Amygdala (tissue), 56 donors: Measurements from ENCODE around the gene RFX4.

Experiments used
- DNase-seq, 56 donors: peaks; one replicate each; lab custom pipeline; 2025; lab: John Stamatoyannopoulos, UW

RFX4 gene

GRCh38 chr12:106753526-106753925, 170.7 kb downstream of the RFX4 start:
- DNase-seq = no peak

- no peak for DNase-seq
Measured at GRCh38 chr12:106754331-106754730, 171.5 kb downstream of the RFX4 start.

GRCh38 chr12:106757623-106758348, 175.0 kb downstream of the RFX4 start:
- no peak for DNase-seq

GRCh38 chr12:106758349-106759110, 175.7 kb downstream of the RFX4 start:
- DNase-seq = no peak

- DNase-seq = peak in 13 of 56 donors; percentile 3 to 54 (median 18)
Measured at GRCh38 chr12:106759526-106760183, 176.9 kb downstream of the RFX4 start.

- peak in 16 of 56 donors; percentile 3 to 50 (median 30) for DNase-seq
Measured at GRCh38 chr12:106760184-106760531, 177.4 kb downstream of the RFX4 start.

GRCh38 chr12:106764220-106764619, 181.4 kb downstream of the RFX4 start:
- no peak for DNase-seq

GRCh38 chr12:106764738-106765137, 181.9 kb downstream of the RFX4 start:
- peak in 25 of 56 donors; percentile 2 to 46 (median 14) for DNase-seq

- peak in 20 of 56 donors; percentile 3 to 54 (median 18) for DNase-seq
Measured at GRCh38 chr12:106766393-106766826, 183.6 kb downstream of the RFX4 start.

- DNase-seq = no peak
Measured at GRCh38 chr12:106767206-106767605, 184.4 kb downstream of the RFX4 start.

GRCh38 chr12:106767954-106768822, 185.4 kb downstream of the RFX4 start:
- DNase-seq = peak in 2 of 56 donors; percentile 4 to 14

GRCh38 chr12:106769078-106769477, 186.3 kb downstream of the RFX4 start:
- peak in 2 of 56 donors; percentile 13 to 16 for DNase-seq

GRCh38 chr12:106769546-106769945, 186.7 kb downstream of the RFX4 start:
- no peak for DNase-seq

- DNase-seq = no peak
Measured at GRCh38 chr12:106771425-106771824, 188.6 kb downstream of the RFX4 start.

- DNase-seq = no peak
Measured at GRCh38 chr12:106773286-106774004, 190.6 kb downstream of the RFX4 start.

- peak; percentile 84 to 100 (median 96) for DNase-seq
Measured at GRCh38 chr12:106774005-106774807, 191.4 kb downstream of the RFX4 start, which contains the start of gene RIC8B. Gene RIC8B (plus strand): TSS chr12:106774682. CDS start chr12:106774746, 64 bp downstream.

GRCh38 chr12:106774808-106775524, 192.2 kb downstream of the RFX4 start:
- DNase-seq = peak in 6 of 56 donors; percentile 35 to 75 (median 49)

- DNase-seq = no peak
Measured at GRCh38 chr12:106776897-106777296, 194.1 kb downstream of the RFX4 start.
